ENCODE results near the gene ARHGAP26.
A peak's percentile ranks its signal among the peaks of the same experiment; 100 is the strongest.

ARHGAP26 gene

DNA sequence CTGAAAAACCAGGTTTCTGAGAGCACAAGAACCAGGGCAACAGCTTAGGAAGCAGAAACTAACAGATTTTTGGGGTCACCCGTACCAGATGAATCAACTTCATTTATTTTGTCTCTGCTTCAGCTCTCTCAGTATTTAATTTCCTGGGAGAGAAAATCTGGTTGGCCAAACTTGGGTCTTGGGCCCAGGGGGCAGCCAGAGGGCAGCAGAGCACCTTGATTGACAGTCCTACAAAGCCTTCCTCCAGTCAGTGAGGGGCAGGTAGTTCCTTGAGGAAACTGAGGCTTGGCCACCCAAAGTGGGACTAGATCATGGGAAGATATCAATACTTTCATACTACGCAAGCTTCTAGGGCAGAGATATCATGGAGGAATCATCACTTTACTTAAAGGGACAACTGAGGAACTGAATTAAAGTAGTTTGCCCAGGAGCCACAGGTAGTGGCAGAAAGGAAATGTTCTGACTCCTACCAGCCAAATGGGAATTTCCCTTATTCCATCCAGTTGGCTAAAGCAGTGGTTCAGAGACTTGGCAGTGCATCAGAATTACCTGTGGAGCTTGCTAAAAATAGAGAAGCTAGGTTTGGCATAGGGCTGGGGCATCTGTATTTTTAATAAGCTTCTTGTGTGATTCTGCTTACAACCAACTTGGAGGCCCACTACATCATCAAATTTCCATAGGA is 21.5 kb upstream of the ARHGAP26 start:
- peak in 2 of 3 experiments; percentile 5 to 24 for DNase-seq (ENCODE audit: low read depth in 2 of 3, low spot score in 2 of 3)

DNA sequence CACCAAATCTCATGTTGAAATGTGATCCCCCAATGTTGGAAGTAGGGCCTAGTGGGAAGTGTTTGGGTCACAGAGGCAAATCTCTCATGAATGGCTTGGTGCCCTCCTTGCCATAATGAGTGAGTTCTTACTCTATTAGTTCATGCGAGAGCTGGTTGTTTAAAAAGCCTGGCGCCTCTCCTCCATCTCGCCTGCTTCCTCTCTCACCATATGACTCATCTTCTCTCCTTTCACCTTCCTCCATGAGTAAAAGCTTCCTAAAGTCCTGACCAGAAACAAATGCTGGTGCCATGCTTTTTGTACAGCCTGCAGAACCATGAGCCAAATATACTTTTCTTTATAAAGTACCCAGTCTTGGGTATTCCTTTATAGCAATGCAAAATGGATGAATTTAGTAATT is 20.9 kb upstream of the ARHGAP26 start:
- DNase-seq (ENCODE audit: low read depth in 2 of 3, low spot score in 2 of 3) = no peak

DNA sequence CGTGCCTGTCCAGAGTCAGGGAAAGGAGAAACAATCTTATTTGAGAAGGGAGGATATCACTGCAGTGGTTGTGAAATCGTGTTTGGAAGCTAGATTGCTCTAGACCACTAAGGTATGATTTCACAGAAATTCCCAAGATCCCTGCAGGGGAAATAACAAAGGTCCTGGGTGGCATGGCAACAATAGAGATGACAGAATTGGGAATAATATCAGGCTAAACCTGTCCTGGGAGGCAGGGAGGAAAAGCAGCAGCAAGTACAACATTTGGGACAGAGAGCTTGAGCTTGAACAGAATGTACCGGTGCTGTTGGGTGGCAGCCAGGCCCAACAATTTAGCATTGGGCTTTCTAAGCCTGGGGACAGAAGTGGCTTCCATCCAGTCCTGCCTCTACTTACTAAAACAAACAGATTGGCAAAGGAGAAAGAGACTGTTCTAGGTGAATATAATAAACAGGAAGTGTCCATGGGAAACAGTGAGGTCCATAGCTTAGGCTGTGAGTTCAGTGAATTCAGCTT is 17.0 kb upstream of the ARHGAP26 start:
- DNase-seq (ENCODE audit: low read depth in 2 of 3, low spot score in 2 of 3) = no peak

DNA sequence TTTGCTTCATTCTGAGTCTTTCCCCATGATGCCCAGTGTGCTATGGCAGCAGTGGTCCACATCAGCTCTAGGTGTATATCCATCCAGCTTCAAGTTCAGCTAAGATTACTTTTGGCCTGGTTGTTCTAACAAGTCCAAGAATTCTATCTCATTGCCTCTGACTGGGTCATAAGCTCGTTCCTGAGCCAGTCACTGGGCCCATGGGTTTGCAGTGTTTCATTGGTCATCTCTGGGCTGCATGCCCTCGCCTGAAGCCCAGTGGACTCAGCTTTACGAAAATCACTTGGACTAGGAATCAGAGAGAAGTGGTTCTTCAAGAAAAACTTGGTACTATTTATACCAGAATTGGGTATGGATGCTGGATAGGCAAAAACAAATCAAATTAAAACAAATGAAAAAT is 16.1 kb upstream of the ARHGAP26 start:
- DNase-seq (ENCODE audit: low read depth in 2 of 3, low spot score in 2 of 3) = no peak

DNA sequence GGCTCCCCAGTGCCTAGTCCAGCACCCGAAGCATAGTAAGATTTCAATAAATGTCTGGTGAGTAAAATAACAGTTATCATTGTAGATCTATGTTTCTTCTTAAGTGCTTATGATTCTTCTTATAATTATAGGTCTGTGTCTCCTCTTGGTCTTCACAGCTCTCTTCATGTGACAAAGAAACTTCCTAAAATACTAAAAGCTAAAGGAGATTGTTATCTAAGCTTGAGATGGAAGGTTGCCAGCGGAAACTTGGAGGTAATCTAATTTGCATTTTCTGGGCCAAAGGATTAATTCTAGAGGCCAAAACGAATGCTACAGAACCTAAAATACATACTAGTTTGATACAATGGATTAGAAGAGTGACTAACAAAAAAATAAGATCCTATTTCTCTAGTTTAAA is 13.6 kb upstream of the ARHGAP26 start:
- DNase-seq (ENCODE audit: low read depth in 2 of 3, low spot score in 2 of 3) = no peak

DNA sequence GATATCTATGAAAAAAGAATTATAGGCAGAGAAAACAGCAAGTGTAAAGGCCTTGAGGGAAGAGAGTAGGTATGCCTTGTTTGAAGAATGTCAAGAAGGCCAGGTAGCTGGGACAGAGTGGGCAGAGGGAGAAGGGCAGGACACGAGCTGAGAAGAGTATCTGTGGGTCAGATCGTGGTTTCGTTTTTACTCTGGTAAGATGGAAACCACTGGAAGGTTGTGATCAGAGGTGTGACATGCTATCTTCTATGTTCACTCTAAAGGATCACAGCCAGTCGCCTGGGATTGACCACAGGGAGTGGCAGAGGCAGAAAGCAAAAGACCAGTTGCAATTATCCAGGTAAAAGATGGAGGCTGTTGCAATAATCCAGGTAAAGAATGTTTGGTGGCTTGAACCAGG is 12.6 kb upstream of the ARHGAP26 start:
- no peak for DNase-seq (ENCODE audit: low read depth in 2 of 3, low spot score in 2 of 3)

DNA sequence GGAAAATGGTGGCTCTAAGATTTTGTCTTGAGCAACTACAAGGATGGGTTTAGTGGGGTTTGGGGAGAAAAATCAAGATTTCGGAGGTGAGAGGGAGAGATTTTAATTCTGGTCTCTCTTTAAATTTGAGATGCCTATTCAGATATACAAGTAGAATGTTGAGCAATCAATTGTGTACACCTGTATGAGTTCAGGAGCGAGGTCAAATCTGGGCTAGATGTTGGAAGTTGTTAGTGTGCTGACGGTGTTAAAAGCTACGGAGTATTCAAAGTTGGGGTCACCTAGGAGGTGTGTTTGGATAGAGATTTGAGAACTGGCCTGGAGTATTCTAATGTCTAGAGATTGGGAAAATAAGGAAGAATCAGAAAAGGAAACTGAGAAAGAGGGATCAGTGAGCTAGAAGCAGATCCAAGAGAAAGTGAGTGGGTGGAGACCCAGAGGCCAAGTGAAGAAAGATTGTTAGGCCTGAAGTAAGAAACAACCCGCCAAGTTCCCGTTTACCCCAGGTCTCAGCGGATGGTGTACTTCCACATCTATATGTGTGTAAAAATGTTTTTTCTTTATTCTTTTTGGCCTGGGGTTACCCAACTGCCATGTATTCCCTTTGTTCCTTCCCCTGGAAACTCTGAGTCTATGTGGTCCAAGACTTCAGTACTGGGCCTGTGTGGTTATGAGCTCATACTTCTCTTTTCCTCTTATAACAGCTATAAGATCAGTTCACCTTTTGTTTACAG is 11.9 kb upstream of the ARHGAP26 start:
- no peak for DNase-seq (ENCODE audit: low read depth in 2 of 3, low spot score in 2 of 3)

DNA sequence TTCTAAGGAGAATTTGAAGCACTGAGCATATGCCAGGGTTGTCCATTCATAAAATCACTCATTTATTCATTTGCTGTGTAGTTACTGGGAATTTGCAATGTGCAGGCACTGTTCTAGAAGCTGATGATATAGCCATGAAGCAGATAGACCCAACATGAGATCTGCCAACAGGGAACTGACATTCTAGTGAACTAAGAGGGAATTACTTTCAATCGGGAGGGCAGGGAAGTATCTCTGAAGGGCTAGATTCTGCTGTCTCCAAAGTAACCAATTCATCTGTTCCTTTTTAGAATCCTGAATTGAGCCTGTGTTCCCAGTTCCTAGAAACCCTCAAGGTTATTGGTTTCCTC is 11.4 kb upstream of the ARHGAP26 start:
- DNase-seq (ENCODE audit: low read depth in 2 of 3, low spot score in 2 of 3) = no peak

DNA sequence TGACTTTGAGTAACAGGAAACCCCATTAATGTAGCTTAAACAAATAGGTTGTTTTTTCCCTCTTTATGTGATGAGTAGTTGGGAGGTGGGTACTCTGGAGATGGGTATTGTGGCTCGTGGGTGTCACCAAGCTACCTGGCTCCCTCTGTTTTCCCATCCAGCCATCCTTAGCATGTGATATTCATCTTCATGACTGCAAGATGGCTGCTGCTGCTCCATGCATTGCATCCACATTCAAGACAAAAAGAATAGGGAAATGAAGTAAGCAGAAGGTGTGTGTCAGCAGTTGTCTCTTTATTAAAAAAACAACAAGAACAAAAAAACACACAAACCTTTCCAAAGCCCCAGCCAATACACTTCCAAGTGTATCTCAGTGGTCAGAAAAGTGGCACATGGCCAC is 6.5 kb upstream of the ARHGAP26 start:
- DNase-seq (ENCODE audit: low read depth in 2 of 3, low spot score in 2 of 3) = no peak

DNA sequence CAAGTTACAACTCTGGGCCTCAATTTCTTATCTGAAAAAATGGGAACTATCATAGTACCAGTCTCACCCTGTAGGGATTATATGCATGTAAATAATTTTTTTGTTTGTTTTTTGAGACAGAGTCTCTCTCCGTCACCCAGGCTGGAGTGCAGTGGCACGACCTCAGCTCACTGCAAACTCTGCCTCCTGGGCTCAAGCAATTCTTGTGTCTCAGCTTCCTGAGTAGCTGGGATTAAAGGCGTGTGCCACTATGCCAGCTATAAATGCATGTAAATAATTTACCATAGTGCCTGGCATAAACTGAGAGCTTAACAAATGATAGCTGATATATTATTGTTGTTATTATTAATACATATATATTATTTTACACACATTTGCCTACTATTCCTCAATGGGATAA is 3.0 kb upstream of the ARHGAP26 start:
- no peak for DNase-seq (ENCODE audit: low read depth in 2 of 3, low spot score in 2 of 3)

DNA sequence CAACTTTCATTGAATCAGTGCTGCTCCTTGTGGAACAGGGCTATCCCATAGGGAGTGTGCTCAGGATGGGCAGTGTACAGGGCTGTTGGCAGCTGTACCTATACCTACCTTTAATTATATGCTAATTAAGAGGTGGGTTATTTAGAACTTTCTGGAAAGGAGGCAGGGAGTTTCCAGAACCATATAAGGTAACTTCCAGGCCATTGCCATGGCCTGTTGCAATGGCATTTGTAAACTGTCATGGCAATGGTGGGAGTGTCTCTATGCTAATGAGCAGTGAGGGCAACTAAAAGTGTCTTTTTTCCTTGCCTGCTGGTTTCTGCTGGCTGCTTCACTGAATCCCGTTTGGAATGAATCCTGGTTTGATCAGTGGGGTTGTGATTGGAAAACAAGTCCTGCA is 2.3 kb upstream of the ARHGAP26 start:
- no peak for DNase-seq (ENCODE audit: low read depth in 2 of 3, low spot score in 2 of 3)

DNA sequence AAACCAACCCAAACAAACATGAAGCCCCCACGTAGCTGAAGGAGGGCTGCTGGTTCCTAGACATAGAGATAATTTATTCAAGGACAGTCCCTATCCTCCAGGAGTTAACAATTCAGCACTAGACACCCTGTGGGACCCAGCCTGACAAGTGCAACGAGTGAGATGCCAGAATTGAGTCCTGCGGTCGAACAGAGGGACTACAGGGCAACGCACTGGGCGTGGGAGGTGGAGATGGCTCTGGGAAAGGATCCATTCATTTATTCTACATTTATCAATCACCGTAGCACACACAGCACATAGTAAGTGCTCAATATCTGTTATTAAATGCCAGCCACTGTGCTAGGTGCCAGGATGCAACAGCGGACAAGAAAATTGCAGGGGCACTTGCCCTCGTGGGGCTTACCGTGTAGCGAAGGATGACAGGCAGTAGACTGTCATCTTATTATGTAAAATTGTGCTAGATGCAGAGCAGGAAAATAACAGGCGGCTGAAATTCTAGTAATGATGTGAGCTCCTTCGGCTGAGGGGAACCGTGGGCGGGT is 855 bp upstream of the ARHGAP26 start:
- no peak for DNase-seq (ENCODE audit: low read depth in 2 of 3, low spot score in 2 of 3)

DNA sequence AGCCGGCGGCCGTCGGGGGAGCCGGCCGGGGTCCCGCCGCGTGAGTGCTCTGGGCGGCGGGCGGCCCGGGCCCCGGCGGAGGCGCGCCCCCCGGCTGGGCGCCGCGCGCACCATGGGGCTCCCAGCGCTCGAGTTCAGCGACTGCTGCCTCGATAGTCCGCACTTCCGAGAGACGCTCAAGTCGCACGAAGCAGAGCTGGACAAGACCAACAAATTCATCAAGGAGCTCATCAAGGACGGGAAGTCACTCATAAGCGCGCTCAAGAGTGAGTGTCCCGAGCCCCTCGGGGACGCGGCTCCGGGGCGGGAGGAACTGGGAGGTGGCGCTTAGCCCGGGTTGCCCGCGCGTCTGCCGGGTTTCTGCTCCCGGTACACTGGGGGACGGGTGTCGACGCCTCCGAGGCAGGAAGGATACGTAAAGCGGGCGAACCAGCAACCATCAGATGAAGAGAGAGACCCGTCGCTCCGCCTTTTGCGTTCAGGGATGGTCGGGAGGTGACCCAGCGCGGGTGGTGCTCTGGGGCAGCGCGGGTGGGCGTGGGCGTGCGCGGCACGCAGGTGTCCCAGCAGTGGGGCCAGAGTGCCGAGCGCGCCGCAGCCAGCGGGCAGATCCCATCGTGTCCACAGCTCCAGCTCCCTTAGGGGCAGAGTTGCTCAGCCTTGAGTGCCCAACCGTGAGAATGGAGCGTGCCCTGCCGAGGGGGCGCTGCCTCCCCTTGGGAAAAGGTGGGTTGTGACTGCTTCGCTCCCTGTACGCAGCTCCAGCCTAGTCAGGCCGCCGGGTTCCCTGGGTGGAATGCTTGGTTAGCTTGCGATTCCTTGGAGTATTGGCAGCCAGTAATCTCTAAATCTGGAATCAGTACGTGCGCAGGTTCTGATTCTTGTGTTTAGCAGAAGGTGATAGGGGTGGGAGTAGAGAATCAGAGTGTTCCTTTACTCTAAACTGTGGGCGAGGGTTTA is 753 bp downstream of the ARHGAP26 start:
- peak; percentile 33 to 42 (median 36) for DNase-seq (ENCODE audit: low read depth in 2 of 3, low spot score in 2 of 3)

DNA sequence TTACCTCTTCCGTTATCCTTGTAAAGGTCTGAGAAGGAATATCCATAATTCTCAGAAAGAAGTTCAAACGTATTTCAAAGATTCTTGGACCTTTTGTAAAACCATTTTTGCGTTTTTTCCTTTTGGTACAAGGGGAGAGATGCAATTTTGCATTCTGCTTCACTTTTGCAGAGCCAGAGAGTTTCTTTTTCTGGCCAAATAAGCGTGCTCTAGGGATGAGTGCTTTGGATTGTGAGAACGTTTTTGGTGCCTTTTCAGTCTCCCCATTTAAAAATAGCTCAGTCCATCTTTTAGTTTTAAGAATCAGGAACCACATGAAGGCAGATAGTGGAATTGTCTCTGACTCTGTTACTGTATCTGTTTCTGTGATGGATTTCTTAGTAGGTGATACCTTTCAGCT is 1.5 kb downstream of the ARHGAP26 start:
- DNase-seq (ENCODE audit: low read depth in 2 of 3, low spot score in 2 of 3) = no peak

DNA sequence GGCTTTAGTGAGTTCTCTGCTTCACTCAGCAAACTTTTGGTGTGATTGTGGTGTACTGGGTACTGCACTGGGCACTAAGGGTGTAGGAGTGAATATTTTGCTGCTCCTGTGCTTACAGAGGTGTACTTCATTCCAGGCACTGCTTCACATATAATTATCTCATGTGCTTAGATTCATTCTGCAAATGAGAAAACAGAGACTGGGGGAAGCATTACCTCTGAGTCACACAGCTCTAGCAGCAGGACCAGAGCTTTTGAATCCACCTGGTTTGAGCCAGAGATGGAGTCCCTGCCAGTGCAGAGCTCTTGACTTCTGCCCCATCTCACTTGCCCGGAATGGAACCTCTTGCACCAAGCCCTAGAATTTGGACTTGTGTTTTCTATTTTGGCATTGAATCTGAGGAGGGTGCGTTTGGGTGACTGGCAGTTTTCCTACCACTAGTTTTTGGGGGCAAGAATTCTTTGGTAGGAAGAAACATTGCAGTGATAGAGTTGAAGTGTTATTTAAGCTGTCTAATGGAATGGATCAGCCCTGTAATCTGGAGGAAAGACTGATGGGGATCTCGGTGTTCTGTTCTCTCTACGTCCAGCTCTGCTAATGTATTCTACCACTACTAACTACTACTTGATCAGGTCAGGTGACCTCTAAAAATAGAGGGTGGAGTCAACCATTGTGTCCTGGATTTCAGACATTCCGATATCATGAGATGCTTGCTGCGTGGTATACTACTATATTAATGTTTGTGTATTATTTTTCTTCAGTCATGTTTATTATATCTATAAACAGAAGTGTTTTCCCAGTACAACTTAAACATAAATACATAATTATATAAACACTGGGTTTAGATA is 2.5 kb downstream of the ARHGAP26 start:
- no peak for DNase-seq (ENCODE audit: low read depth in 2 of 3, low spot score in 2 of 3)

DNA sequence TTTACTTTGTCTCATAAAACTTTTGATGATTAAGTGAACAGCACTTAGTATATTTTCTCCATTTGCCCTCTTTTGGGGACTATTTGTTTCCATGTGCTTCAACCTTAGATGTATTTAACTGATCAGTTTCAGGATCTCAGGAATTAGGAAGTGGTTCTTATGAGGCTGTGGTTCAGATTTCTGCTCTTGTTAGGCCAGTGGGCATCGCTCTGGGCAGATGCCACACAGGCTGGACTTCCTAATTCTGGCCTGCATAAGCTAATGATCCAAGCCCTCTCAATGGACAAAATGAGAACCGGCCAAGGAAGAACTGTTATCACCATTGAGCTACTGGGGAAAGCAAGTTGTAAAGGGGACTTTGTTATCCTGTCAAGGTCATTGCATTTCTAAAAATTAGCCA is 6.9 kb downstream of the ARHGAP26 start:
- no peak for DNase-seq (ENCODE audit: low read depth in 2 of 3, low spot score in 2 of 3)

DNA sequence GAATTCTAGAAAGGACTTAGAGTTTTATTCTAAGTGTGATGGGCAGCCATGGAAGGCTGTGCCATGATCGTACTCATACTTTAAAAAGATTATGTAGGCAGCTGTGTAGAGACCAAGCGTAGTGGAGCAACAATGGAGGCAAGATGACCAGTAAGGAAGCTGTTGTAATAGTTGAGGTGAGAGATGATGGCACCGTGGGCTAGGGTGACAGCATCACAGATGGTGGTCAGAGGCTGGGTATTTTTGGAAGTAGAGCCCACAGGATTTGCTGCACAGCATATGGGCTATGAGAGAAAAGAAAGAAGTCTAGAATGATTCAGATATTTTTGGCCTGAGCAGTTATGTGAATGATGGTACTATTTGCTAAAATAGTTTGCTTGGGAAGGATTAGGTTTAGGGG is 7.7 kb downstream of the ARHGAP26 start:
- DNase-seq (ENCODE audit: low read depth in 2 of 3, low spot score in 2 of 3) = no peak

DNA sequence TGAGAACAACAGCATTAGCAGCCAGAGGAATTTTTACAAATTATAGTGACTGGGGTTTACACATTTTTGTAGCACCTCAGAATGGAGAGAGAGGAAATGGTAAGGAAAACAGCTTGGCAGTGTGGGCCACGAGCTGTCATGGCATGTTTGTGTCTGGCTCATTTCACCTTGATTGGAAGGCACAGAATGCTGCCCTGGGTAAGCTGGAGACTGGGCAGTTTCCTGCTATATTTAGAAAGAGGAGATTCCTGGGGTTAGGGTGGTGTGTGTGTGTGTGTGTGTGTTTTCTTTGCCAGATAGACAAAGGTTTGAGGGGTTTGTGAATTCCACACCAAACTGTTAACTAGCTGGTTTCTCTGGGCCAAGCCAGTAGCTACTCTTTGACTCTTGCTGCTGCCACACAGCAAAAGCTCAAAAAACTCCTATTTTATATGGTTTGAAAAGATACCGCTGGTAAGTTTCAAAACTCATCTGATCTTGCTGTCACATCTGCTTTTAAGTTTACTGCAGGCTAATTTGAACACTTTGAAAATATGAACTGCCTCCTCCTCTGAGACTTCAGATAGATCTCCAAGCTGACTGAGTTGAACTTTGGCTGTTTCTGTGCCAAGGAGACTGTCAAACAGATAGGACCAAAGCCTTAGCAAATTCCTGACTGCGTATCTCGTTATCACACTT is 9.1 kb downstream of the ARHGAP26 start:
- DNase-seq (ENCODE audit: low read depth in 2 of 3, low spot score in 2 of 3) = no peak

DNA sequence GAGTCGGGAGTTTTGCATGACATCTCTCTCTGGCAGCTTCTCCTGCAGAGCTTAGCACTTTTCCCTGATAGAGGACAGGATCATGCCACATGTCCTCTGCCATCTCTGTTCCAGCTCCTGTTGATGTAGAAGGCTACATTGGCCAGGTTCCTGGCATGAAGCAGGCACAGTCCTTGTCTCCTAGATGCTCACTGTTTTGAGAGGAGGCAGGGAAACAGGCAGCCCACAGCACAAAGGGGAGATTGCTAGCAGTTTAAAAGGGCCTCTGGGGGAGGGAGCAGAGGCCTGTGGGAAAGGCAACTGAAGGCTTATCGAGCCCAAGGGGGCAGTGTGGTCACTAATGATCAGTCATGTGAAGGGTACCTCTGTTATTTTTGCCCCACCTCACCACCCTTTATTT is 10.7 kb downstream of the ARHGAP26 start:
- no peak for DNase-seq (ENCODE audit: low read depth in 2 of 3, low spot score in 2 of 3)

DNA sequence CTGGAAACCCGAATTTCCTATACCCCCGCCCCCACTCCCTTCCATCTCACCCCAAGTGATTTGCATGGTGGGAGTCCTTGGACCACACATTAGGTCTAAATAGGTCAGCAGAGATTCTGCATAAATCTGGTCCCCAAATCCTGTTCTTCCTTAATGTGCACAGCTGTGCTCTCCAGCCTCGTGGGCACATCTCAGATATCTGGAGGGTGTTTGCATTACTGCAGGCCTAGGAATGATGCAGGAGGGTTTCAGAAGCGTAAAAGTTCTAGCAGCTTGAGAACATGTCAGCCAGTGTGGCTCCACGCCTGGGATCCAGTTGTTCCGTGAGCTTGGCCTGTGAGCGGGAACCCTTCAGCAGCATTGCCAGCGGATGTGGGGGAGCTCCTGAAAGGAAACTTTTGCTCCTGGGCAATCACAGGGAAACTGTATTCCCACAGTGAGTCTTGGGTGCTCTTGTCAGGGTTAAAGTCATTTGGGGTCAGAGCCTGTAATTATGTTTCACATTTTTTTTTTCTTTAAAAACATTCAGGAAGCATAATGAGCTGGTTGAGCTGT is 12.9 kb downstream of the ARHGAP26 start:
- DNase-seq (ENCODE audit: low read depth in 2 of 3, low spot score in 2 of 3) = no peak

All from activated CD8-positive, alpha-beta memory T cell treated with anti-CD3 and anti-CD28 coated beads for 48 hours (primary cell).